ENCODE measurements around the gene HHLA2. TPM values are rescaled to one million over a fixed set of nuclear protein-coding genes. Genes with fewer than 3 reads are reported as not detected.

HHLA2 gene
- total RNA-seq, 1 donor from 2014 or later, result not detected

DNA sequence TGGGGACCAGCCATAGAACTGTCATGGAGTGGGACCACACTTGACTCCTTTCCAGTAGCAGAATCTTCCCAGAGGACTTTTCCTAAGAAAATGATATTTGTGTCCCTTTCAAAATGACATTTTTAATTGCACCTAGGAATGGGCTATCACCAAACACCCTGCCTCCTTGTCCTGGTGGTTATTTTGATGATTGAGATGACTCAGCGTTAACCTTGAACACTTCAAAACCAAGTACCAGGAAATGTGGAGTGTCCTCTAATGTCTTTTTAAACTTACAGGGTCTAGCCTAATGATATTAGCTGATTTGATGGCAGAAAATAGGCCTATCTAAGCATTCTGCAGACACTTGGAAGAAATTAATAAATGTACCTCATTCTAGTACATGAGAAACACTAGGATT lies 90.7 kb downstream of the HHLA2 start:
- Mint-ChIP-seq H3K4me1 (ENCODE audit: unreplicated experiment) (no peaks in the 10 kb centered on the region), H3K4me3 (ENCODE audit: unreplicated experiment) (no peak overlapping the region), H3K9me3 (ENCODE audit: unreplicated experiment) (no peaks in the 10 kb centered on the region), H3K27me3 (ENCODE audit: unreplicated experiment) (peaks cover 2% of the 10 kb centered on the region), H3K36me3 (ENCODE audit: low read depth, unreplicated experiment) (no peaks in the 10 kb centered on the region), H3K27ac (ENCODE audit: unreplicated experiment) (no peak overlapping the region)
- TF ChIP-seq, protein P1, sequence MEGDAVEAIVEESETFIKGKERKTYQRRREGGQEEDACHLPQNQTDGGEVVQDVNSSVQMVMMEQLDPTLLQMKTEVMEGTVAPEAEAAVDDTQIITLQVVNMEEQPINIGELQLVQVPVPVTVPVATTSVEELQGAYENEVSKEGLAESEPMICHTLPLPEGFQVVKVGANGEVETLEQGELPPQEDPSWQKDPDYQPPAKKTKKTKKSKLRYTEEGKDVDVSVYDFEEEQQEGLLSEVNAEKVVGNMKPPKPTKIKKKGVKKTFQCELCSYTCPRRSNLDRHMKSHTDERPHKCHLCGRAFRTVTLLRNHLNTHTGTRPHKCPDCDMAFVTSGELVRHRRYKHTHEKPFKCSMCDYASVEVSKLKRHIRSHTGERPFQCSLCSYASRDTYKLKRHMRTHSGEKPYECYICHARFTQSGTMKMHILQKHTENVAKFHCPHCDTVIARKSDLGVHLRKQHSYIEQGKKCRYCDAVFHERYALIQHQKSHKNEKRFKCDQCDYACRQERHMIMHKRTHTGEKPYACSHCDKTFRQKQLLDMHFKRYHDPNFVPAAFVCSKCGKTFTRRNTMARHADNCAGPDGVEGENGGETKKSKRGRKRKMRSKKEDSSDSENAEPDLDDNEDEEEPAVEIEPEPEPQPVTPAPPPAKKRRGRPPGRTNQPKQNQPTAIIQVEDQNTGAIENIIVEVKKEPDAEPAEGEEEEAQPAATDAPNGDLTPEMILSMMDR (IDR thresholded peaks at IDR 0.05; ENCODE audit: unreplicated experiment), result no peak
- no peak for DNase-seq (ENCODE audit: low spot score)

DNA sequence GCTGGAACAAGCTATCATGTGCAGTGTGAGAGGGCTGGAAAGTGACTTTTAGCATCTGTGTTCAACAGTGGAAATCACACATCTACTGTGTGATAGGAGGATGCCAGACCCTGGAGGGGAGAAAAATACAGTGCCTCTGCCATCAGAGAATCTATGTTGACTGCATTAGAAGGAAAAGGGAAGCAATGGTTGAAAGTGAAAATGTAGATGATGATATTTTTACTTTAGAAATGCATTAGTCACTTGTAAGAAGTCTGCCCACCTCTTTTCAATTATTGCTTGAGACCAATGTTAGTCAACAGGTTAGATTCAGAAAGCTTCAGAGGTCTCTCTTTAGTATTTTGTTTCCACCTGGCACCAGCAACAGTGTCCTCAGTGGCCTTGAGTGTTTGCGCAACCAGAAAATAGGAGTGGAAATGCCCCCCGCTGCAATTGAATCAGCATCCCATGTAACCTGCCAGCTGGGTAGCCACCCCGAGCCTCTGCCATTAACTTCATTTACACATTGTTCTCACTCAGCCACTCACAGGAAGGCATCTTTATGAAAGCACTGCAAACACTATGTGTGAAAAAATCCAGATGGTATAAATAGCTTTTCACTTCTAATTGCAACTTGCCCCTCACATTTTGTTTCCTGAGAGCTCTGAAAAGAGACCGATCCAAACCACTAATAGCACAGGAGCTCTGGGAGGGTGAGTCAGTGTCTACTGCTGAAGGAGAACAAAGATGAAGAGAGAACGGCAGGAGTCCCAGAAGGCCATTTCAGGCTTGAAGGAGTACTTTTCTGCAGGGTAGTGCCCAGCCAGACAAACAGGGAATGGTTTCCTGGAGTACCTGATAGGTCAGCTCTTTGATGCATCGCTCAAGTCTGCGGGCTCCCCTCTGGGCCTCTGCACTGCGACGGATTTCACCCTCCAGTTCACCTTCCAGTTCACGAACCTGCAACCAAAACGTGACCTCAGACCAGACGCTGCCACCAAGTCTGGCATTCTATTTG lies 92.1 kb downstream of the HHLA2 start:
- Mint-ChIP-seq H3K4me3 (ENCODE audit: unreplicated experiment) (no peak overlapping the region), H3K9me3 (ENCODE audit: unreplicated experiment) (no peaks in the 10 kb centered on the region), H3K36me3 (ENCODE audit: low read depth, unreplicated experiment) (no peaks in the 10 kb centered on the region), H3K4me1 (ENCODE audit: unreplicated experiment) (no peaks in the 10 kb centered on the region), H3K27me3 (ENCODE audit: unreplicated experiment) (peaks cover 2% of the 10 kb centered on the region), H3K27ac (ENCODE audit: unreplicated experiment) (no peak overlapping the region)
- TF ChIP-seq, protein P1 (IDR thresholded peaks at IDR 0.05; ENCODE audit: unreplicated experiment), result no peak
- no peak for DNase-seq (ENCODE audit: low spot score)

DNA sequence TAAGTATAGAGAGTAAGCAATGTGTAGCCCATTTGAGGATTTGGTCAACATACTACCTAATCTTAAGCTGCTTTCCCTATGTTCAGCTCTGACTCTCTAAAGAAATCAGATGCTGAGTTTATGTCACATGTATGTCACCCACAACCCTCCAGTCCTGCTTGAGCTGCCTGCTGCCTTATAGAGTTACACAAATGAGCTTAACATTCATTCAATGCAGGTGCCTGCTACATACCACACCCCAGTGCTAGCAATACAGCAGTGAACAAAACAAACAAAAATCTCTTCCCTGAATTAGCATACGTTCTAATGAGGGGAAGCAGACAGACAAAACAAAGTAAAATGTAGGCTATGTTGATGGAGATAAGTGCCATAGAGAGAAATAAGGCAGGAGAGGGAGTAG lies 93.0 kb downstream of the HHLA2 start:
- Mint-ChIP-seq H3K27me3 (ENCODE audit: unreplicated experiment) (peaks cover 2% of the 10 kb centered on the region), H3K27ac (ENCODE audit: unreplicated experiment) (no peak overlapping the region), H3K4me1 (ENCODE audit: unreplicated experiment) (no peaks in the 10 kb centered on the region), H3K4me3 (ENCODE audit: unreplicated experiment) (no peak overlapping the region), H3K9me3 (ENCODE audit: unreplicated experiment) (no peaks in the 10 kb centered on the region), H3K36me3 (ENCODE audit: low read depth, unreplicated experiment) (no peaks in the 10 kb centered on the region)
- TF ChIP-seq, protein P1 (IDR thresholded peaks at IDR 0.05; ENCODE audit: unreplicated experiment), result no peak
- DNase-seq (ENCODE audit: low spot score), result no peak

DNA sequence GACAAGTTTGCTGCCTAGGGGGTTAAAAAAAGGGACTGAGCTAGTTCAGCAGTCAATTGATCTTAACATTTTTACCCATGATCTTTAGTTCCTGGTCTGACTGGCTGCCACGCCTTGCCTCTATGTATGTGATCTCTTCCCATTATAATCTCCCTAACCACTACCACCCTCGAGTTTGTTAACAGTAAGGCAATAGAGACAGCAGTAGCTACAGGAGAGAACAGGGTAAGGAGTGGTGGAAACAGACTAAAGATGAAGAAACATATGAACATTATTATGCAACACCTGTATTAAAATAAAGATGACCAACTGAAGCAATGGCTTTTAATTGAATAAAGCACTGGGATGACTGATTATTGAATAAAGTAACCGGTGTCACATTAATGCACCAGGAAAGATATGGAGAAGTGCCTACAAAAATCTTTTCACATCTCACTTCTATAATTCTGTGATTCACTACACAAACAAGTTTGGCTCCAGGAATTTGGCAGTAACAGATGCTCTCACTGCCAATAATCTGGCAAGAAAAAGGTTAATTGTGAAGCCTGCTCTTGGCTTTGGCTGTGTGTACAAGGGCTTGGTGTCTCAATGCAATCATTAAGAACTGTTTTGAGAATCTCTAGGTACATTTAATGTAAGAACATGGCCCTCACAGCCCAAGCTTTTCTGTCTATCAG lies 95.7 kb downstream of the HHLA2 start:
- no peak for DNase-seq (ENCODE audit: low spot score)
- TF ChIP-seq, protein P1 (IDR thresholded peaks at IDR 0.05; ENCODE audit: unreplicated experiment), result no peak
- no peak overlapping the region for H3K27ac Mint-ChIP-seq (ENCODE audit: unreplicated experiment)
- no peak overlapping the region for H3K4me3 Mint-ChIP-seq (ENCODE audit: unreplicated experiment)
- H3K4me1 Mint-ChIP-seq (ENCODE audit: unreplicated experiment), result peaks cover 3% of the 10 kb centered on the region
- H3K9me3 Mint-ChIP-seq (ENCODE audit: unreplicated experiment), result no peaks in the 10 kb centered on the region
- peaks cover 2% of the 10 kb centered on the region for H3K27me3 Mint-ChIP-seq (ENCODE audit: unreplicated experiment)
- H3K36me3 Mint-ChIP-seq (ENCODE audit: low read depth, unreplicated experiment), result no peaks in the 10 kb centered on the region
